HEK293 (cell line): ENCODE data around the gene KIAA1671.

Experiments
- CTCF ChIA-PET: fragments of 350-600 bp; formaldehyde crosslinking; extraction: SDS; loops from one replicate; lab custom pipeline; 2021; ENCODE audit warnings: antibody characterized with exemption; lab: Yijun Ruan, JAX
- POLR2A ChIA-PET: fragments of 300-600 bp; formaldehyde crosslinking; extraction: SDS; loops from one replicate; lab custom pipeline; 2020; ENCODE audit warnings: antibody characterized with exemption, inconsistent platforms; lab: Yijun Ruan, JAX
- H3K27ac ChIP-seq: fragments of 200-500 bp; sonication (Bioruptor generic); 2 replicates; pipeline ENCODE4 v1.5.1; 2014; ENCODE audit warnings: low read depth, low read length, control low read depth, inconsistent platforms; ENCODE audit errors: extremely low read depth
- H3K36me3 ChIP-seq, 2 experiments: fragments of 200-500 bp in 1 of 2; sonication (Bioruptor generic) in 1 of 2; 1 replicate in 1 of 2; 2 replicates in 1 of 2; pipeline ENCODE4 v1.5.1; 2014 to 2017; ENCODE audit warnings: inconsistent platforms in 2 of 2, low read length in 2 of 2; ENCODE audit not compliant: control insufficient read depth in 2 of 2, insufficient read depth in 1 of 2
- H3K4me1 ChIP-seq: fragments of 200-500 bp; sonication (Bioruptor generic); 2 replicates; pipeline ENCODE4 v1.5.1; 2014; ENCODE audit warnings: mild to moderate bottlenecking, low read length, inconsistent platforms; ENCODE audit not compliant: control insufficient read depth, insufficient read depth
- H3K4me3 ChIP-seq: 2 replicates; pipeline ENCODE4 v1.5.1; 2011; ENCODE audit warnings: low read depth, mild to moderate bottlenecking, control low read depth, low read length, moderate library complexity
- H3K9me3 ChIP-seq: fragments of 200-500 bp; sonication (Bioruptor generic); 2 replicates; pipeline ENCODE4 v1.5.1; 2014; ENCODE audit warnings: low read depth, low read length, inconsistent platforms; ENCODE audit not compliant: control insufficient read depth, insufficient read depth
- ATF2 ChIP-seq: fragments of 450-650 bp; formaldehyde crosslinking; IDR thresholded peaks from 2 replicates; pipeline ENCODE4 v1.5.1; 2016; ENCODE audit warnings: missing biosample characterization, missing genetic modification characterization, low read depth
- GLI2 ChIP-seq: fragments of 450-650 bp; formaldehyde crosslinking; IDR thresholded peaks from 2 replicates; pipeline ENCODE4; 2017; ENCODE audit warnings: missing biosample characterization, missing genetic modification characterization, low read depth, borderline replicate concordance
- HOXA7 ChIP-seq: sonication (generic); formaldehyde crosslinking; IDR thresholded peaks from 2 replicates; pipeline ENCODE4 v1.8.1; 2022; ENCODE audit warnings: missing genetic modification reagents, borderline replicate concordance
- HOXC10 ChIP-seq: sonication (generic); formaldehyde crosslinking; IDR thresholded peaks from 2 replicates; pipeline ENCODE4 v1.8.1; 2023; ENCODE audit warnings: mild to moderate bottlenecking, missing genetic modification reagents
- HOXD13 ChIP-seq: sonication (generic); formaldehyde crosslinking; IDR thresholded peaks from 2 replicates; pipeline ENCODE4 v1.8.0; 2022; ENCODE audit warnings: missing genetic modification reagents, borderline replicate concordance
- KLF1 ChIP-seq: fragments of 450-650 bp; formaldehyde crosslinking; IDR thresholded peaks from 2 replicates; pipeline ENCODE4 v1.5.1; 2016; ENCODE audit warnings: missing biosample characterization, missing genetic modification characterization
- MZF1 ChIP-seq: fragments of 450-650 bp; formaldehyde crosslinking; IDR thresholded peaks from 2 replicates; pipeline ENCODE4 v1.5.1; 2017; ENCODE audit warnings: missing biosample characterization, missing genetic modification characterization, borderline replicate concordance
- WT1 ChIP-seq: fragments of 450-650 bp; formaldehyde crosslinking; IDR thresholded peaks from 2 replicates; pipeline ENCODE4 v1.5.1; 2016; ENCODE audit warnings: missing biosample characterization, missing genetic modification characterization
- ZBTB48 ChIP-seq: fragments of 450-650 bp; formaldehyde crosslinking; IDR thresholded peaks from 2 replicates; pipeline ENCODE4 v1.5.1; 2016; ENCODE audit warnings: missing biosample characterization, missing genetic modification characterization
- ZNF324 ChIP-seq: fragments of 450-650 bp; formaldehyde crosslinking; IDR thresholded peaks from 2 replicates; pipeline ENCODE4 v1.5.1; 2016; ENCODE audit warnings: missing biosample characterization, missing genetic modification characterization
- ZNF449 ChIP-seq: fragments of 450-650 bp; formaldehyde crosslinking; IDR thresholded peaks from 2 replicates; pipeline ENCODE4 v1.5.1; 2017; ENCODE audit warnings: missing biosample characterization, mild to moderate bottlenecking, missing genetic modification characterization, moderate library complexity
- ZNF555 ChIP-seq: fragments of 450-650 bp; formaldehyde crosslinking; conservative IDR thresholded peaks from 2 replicates; pipeline ENCODE4 v1.5.1; 2017; ENCODE audit warnings: missing biosample characterization, mild to moderate bottlenecking, missing genetic modification characterization, inconsistent platforms
- ZNF558 ChIP-seq: fragments of 450-650 bp; formaldehyde crosslinking; IDR thresholded peaks from 2 replicates; pipeline ENCODE4 v1.5.1; 2016; ENCODE audit warnings: missing biosample characterization, missing genetic modification characterization
- ZNF623 ChIP-seq: fragments of 450-650 bp; formaldehyde crosslinking; IDR thresholded peaks from 2 replicates; pipeline ENCODE4 v1.5.1; 2016; ENCODE audit warnings: missing biosample characterization, missing genetic modification characterization
- ZNF645 ChIP-seq: fragments of 450-650 bp; formaldehyde crosslinking; IDR thresholded peaks from 2 replicates; pipeline ENCODE4; 2016; ENCODE audit warnings: missing biosample characterization, missing genetic modification characterization
- ZNF658 ChIP-seq: fragments of 450-650 bp; formaldehyde crosslinking; IDR thresholded peaks from 2 replicates; pipeline ENCODE4; 2016; ENCODE audit warnings: missing biosample characterization, missing genetic modification characterization
- TF ChIP-seq, protein P1 (sequence below): fragments of 450-650 bp; formaldehyde crosslinking; IDR thresholded peaks from 2 replicates; pipeline ENCODE4 v1.5.1; 2016; ENCODE audit warnings: missing biosample characterization, missing genetic modification characterization
- TF ChIP-seq, protein P2 (sequence below): fragments of 450-650 bp; formaldehyde crosslinking; IDR thresholded peaks from 2 replicates; pipeline ENCODE4 v1.5.1; 2017; ENCODE audit warnings: missing biosample characterization, missing genetic modification characterization
- TF ChIP-seq, protein P3 (sequence below): sonication (generic); formaldehyde crosslinking; IDR thresholded peaks from 2 replicates; pipeline ENCODE4 v1.8.1; 2022; ENCODE audit warnings: mild to moderate bottlenecking, moderate library complexity, missing genetic modification reagents

KIAA1671 gene

GRCh38 chr22:25127318-25127717 lies 174.8 kb downstream of the KIAA1671 start:
- ChIA-PET POLR2A (no interaction called here), CTCF (interaction anchor here (0.6 to 2.3 kb wide), 2 partner anchors 11 to 17 kb away, joined by 3 to 11 read pairs; no protein-coding TSS in a partner anchor)
- Histone ChIP-seq H3K4me1 (no peaks in the 10 kb centered on the region), H3K36me3 (peaks cover 0 to 5% of the 10 kb centered on the region in 2 experiments; a peak in 1 of 3 replicates), H3K27ac (no peak overlapping the region), H3K4me3 (no peak overlapping the region), H3K9me3 (no peaks in the 10 kb centered on the region)
- no peak for TF ChIP-seq ZNF658
- TF ChIP-seq, protein P1, sequence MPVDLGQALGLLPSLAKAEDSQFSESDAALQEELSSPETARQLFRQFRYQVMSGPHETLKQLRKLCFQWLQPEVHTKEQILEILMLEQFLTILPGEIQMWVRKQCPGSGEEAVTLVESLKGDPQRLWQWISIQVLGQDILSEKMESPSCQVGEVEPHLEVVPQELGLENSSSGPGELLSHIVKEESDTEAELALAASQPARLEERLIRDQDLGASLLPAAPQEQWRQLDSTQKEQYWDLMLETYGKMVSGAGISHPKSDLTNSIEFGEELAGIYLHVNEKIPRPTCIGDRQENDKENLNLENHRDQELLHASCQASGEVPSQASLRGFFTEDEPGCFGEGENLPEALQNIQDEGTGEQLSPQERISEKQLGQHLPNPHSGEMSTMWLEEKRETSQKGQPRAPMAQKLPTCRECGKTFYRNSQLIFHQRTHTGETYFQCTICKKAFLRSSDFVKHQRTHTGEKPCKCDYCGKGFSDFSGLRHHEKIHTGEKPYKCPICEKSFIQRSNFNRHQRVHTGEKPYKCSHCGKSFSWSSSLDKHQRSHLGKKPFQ (tag by site-specific recombination) = no peak

GRCh38 chr22:25130462-25130861 lies 177.9 kb downstream of the KIAA1671 start:
- ChIA-PET POLR2A (no interaction called here), CTCF (interaction anchor here (0.6 to 1.7 kb wide), 2 partner anchors 19 to 1364 kb away, joined by 3 to 6 read pairs; no protein-coding TSS in a partner anchor)
- Histone ChIP-seq H3K4me3 (no peak overlapping the region), H3K9me3 (no peaks in the 10 kb centered on the region), H3K36me3 (no peaks in the 10 kb centered on the region), H3K27ac (no peak overlapping the region), H3K4me1 (no peaks in the 10 kb centered on the region)
- TF ChIP-seq WT1 (tag by site-specific recombination) (no peak), HOXD13 (CRISPR knock-in tag) (no peak), ZNF324 (tag by site-specific recombination) (no peak), GLI2 (no peak), ZNF558 (no peak), ATF2 (tag by site-specific recombination) (no peak), HOXA7 (CRISPR knock-in tag) (no peak), ZNF555 (tag by site-specific recombination) (no peak)
- TF ChIP-seq, protein P1 (tag by site-specific recombination) = no peak
- TF ChIP-seq, protein P2, sequence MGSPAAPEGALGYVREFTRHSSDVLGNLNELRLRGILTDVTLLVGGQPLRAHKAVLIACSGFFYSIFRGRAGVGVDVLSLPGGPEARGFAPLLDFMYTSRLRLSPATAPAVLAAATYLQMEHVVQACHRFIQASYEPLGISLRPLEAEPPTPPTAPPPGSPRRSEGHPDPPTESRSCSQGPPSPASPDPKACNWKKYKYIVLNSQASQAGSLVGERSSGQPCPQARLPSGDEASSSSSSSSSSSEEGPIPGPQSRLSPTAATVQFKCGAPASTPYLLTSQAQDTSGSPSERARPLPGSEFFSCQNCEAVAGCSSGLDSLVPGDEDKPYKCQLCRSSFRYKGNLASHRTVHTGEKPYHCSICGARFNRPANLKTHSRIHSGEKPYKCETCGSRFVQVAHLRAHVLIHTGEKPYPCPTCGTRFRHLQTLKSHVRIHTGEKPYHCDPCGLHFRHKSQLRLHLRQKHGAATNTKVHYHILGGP = no peak
- TF ChIP-seq, protein P3, sequence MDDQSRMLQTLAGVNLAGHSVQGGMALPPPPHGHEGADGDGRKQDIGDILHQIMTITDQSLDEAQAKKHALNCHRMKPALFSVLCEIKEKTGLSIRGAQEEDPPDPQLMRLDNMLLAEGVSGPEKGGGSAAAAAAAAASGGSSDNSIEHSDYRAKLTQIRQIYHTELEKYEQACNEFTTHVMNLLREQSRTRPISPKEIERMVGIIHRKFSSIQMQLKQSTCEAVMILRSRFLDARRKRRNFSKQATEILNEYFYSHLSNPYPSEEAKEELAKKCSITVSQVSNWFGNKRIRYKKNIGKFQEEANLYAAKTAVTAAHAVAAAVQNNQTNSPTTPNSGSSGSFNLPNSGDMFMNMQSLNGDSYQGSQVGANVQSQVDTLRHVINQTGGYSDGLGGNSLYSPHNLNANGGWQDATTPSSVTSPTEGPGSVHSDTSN (CRISPR knock-in tag) = no peak

- no peaks in the 10 kb centered on the region for H3K36me3 ChIP-seq
- no peaks in the 10 kb centered on the region for H3K4me1 ChIP-seq
- POLR2A ChIA-PET = no interaction called here
- CTCF ChIA-PET = interaction anchor here (0.6 to 1.7 kb wide), 2 partner anchors 20 to 1364 kb away, joined by 3 to 6 read pairs; no protein-coding TSS in a partner anchor
- no peak overlapping the region for H3K4me3 ChIP-seq
- H3K9me3 ChIP-seq = no peaks in the 10 kb centered on the region
- no peak overlapping the region for H3K27ac ChIP-seq
- TF ChIP-seq WT1 (tag by site-specific recombination) (no peak), ZNF623 (tag by site-specific recombination) (peak; percentile 66), GLI2 (no peak), MZF1 (tag by site-specific recombination) (no peak), KLF1 (tag by site-specific recombination) (peak; percentile 80), ZBTB48 (tag by site-specific recombination) (peak; percentile 36; the same call in 1 of the 2 replicates), ZNF449 (tag by site-specific recombination) (no peak), ZNF645 (tag by site-specific recombination) (no peak), HOXC10 (CRISPR knock-in tag) (no peak)
These were observed 178.8 kb downstream of the KIAA1671 start for GRCh38 chr22:25131198-25131887.
